HCT116 (cell line): Measurements from ENCODE around the gene DAPK1. TPM values are rescaled to one million over a fixed set of nuclear protein-coding genes. Genes with fewer than 3 reads are reported as not detected.

Source experiments
- ATAC-seq: fragments of 200-7000 bp; cut with Tn5 transposase; 2 replicates; pipeline ENCODE4 v1.9.1; 2020; ENCODE audit warnings: mild to moderate bottlenecking, moderate library complexity
- BruUV-seq: library from RNA; stranded (reverse); fragments of 400-500 nt; replicated peaks from 2 replicates; lab custom pipeline; 2021; lab: Mats Ljungman, UMichigan
- CTCF ChIA-PET: fragments of 300-600 bp; sonication (Branson Sonifier 250); formaldehyde crosslinking; loops from one replicate; lab custom pipeline; 2021; ENCODE audit warnings: antibody characterized with exemption; lab: Charles Lee
- POLR2A ChIA-PET: fragments of 300-600, 350-600 bp; sonication (Branson Sonifier 250); formaldehyde crosslinking; loops from one replicate; lab custom pipeline; 2021; ENCODE audit warnings: antibody characterized with exemption; lab: Charles Lee
- RAD21 ChIA-PET, 2 experiments: fragments of 300-600 bp; sonication (Branson Sonifier 250); formaldehyde crosslinking; loops; one replicate each; lab custom pipeline; 2023; ENCODE audit warnings: low total read pairs in 2 of 2; ENCODE audit not compliant: uncharacterized antibody in 2 of 2, unreplicated experiment in 2 of 2, low non-redundant PET in 1 of 2; lab: Charles Lee
- DNase-seq: peaks from one replicate; pipeline ENCODE4 v3.0.0-alpha.2; 2010; ENCODE audit warnings: low read depth, low spot score
- H2AFZ ChIP-seq: fragments of 200-600 bp; shearing (Covaris generic), sonication (generic); 2 replicates; pipeline ENCODE4 v1.6.1; 2017; ENCODE audit warnings: low read depth, mixed run types, mixed read lengths, antibody characterized with exemption, low read length; ENCODE audit not compliant: poor library complexity, severe bottlenecking
- H3K27ac ChIP-seq: 2 replicates; pipeline ENCODE4 v1.5.1; 2012; ENCODE audit warnings: low read depth, low read length
- H3K27me3 ChIP-seq: fragments of 200-600 bp; sonication (generic); 2 replicates; pipeline ENCODE4 v1.6.1; 2016; ENCODE audit warnings: mixed run types, low read length, mixed read lengths; ENCODE audit not compliant: insufficient read depth
- H3K36me3 ChIP-seq, 2 experiments: fragments of 200-500 bp in 1 of 2; fragments of 200-600 bp in 1 of 2; sonication (Bioruptor generic) in 1 of 2; sonication (generic) in 1 of 2; 2 replicates each; pipeline versions ENCODE4 v1.5.1 to v1.6.1; 2014 to 2016; ENCODE audit warnings: low read length in 2 of 2, inconsistent platforms in 1 of 2, mixed read lengths in 1 of 2, mixed run types in 1 of 2; ENCODE audit not compliant: insufficient read depth in 2 of 2, control insufficient read depth in 1 of 2
- H3K4me1 ChIP-seq, 2 experiments: fragments of 200-600 bp in 1 of 2; sonication (generic) in 1 of 2; 2 replicates each; pipeline versions ENCODE4 v1.5.1 to v1.6.1; 2012 to 2017; ENCODE audit warnings: low read length in 2 of 2, inconsistent platforms in 1 of 2, mild to moderate bottlenecking in 1 of 2, mixed read lengths in 1 of 2, mixed run types in 1 of 2, moderate library complexity in 1 of 2; ENCODE audit not compliant: insufficient read depth in 2 of 2, control insufficient read depth in 1 of 2
- H3K4me2 ChIP-seq: fragments of 200-600 bp; sonication (generic); 2 replicates; pipeline ENCODE4 v1.6.1; 2017; ENCODE audit warnings: mixed run types, low read length, mixed read lengths
- H3K4me3 ChIP-seq, 2 experiments: fragments of 200-600 bp in 1 of 2; sonication (generic) in 1 of 2; replicated peaks in 1 of 2; 2 replicates each; pipeline ENCODE4 v1.5.1; 2011 to 2016; ENCODE audit warnings: low read length in 2 of 2, control low read depth in 1 of 2, low read depth in 1 of 2, mild to moderate bottlenecking in 1 of 2, mixed read lengths in 1 of 2, mixed run types in 1 of 2
- H3K79me2 ChIP-seq: fragments of 200-600 bp; sonication (generic); 2 replicates; pipeline ENCODE4 v1.6.1; 2017; ENCODE audit warnings: mild to moderate bottlenecking, mixed run types, low read length, moderate library complexity, mixed read lengths; ENCODE audit not compliant: insufficient read depth
- H3K9ac ChIP-seq: fragments of 200-600 bp; sonication (generic); 2 replicates; pipeline ENCODE4 v1.6.1; 2016; ENCODE audit warnings: low read length, mixed read lengths
- H3K9me2 ChIP-seq: fragments of 200-600 bp; sonication (generic), shearing (Covaris generic); 2 replicates; pipeline ENCODE4 v1.6.1; 2017; ENCODE audit warnings: mixed run types, mild to moderate bottlenecking, moderate library complexity; ENCODE audit not compliant: insufficient read depth
- H3K9me3 ChIP-seq, 2 experiments: fragments of 200-500 bp in 1 of 2; fragments of 200-600 bp in 1 of 2; sonication (Bioruptor generic) in 1 of 2; sonication (generic) in 1 of 2; 2 replicates each; pipeline ENCODE4 v1.6.1; 2014 to 2017; ENCODE audit warnings: low read length in 2 of 2, mixed read lengths in 2 of 2, inconsistent platforms in 1 of 2, low read depth in 1 of 2, mild to moderate bottlenecking in 1 of 2, mixed run types in 1 of 2, moderate library complexity in 1 of 2; ENCODE audit not compliant: control insufficient read depth in 1 of 2, insufficient read depth in 1 of 2
- H4K20me1 ChIP-seq: fragments of 200-600 bp; sonication (generic), shearing (Covaris generic); 2 replicates; pipeline ENCODE4 v1.6.1; 2017; ENCODE audit warnings: mixed run types, mild to moderate bottlenecking, moderate library complexity; ENCODE audit not compliant: insufficient read depth
- CEBPB ChIP-seq: IDR thresholded peaks from 2 replicates; pipeline ENCODE4 v1.6.1; 2012; ENCODE audit warnings: low read depth
- EGR1 ChIP-seq: IDR thresholded peaks from 2 replicates; pipeline ENCODE4 v1.6.1; 2012; ENCODE audit warnings: low read depth
- EZH2 ChIP-seq: fragments of 200-600 bp; sonication (generic); IDR thresholded peaks from 2 replicates; pipeline ENCODE4 v1.6.1; 2017; ENCODE audit warnings: antibody characterized with exemption, mixed run types
- POLR2AphosphoS5 ChIP-seq: IDR thresholded peaks from 2 replicates; pipeline ENCODE4 v1.6.1; 2011; ENCODE audit warnings: mild to moderate bottlenecking, low read depth, low read length, moderate library complexity
- SIN3A ChIP-seq: IDR thresholded peaks from 2 replicates; pipeline ENCODE4 v1.6.1; 2012; ENCODE audit warnings: low read depth
- SP1 ChIP-seq: IDR thresholded peaks from 2 replicates; pipeline ENCODE4 v1.6.1; 2012; ENCODE audit warnings: low read depth
- TCF7L2 ChIP-seq: IDR thresholded peaks from 2 replicates; pipeline ENCODE4 v1.7.0; 2011; ENCODE audit warnings: borderline replicate concordance, inconsistent platforms; ENCODE audit not compliant: insufficient read depth, insufficient read length; ENCODE audit errors: extremely low read depth
- ZFX ChIP-seq: fragments of 450-650 bp; IDR thresholded peaks from 2 replicates; pipeline ENCODE4 v1.6.1; 2017
- ZNF274 ChIP-seq: fragments of 200-500 bp; sonication (Bioruptor generic); IDR thresholded peaks from 2 replicates; pipeline ENCODE4 v1.6.1; 2014; ENCODE audit warnings: mild to moderate bottlenecking, low read depth, low read length, inconsistent platforms
- intact Hi-C: fragments of 100-400 bp; cut with micrococcal nuclease; formaldehyde crosslinking; loops from 2 replicates; pipeline ENCODE4 v1.10.0; 2022
- total RNA-seq: library from RNA; stranded (reverse); gene quantifications from one replicate; pipeline ENCODE4 v1.2.1, GENCODE V29; 2021; ENCODE audit not compliant: unreplicated experiment
- TF ChIP-seq, protein P1 (sequence below): IDR thresholded peaks from 2 replicates; pipeline ENCODE4 v1.6.1; 2012
- TF ChIP-seq, protein P2 (sequence below): IDR thresholded peaks from 2 replicates; pipeline ENCODE4 v1.6.1; 2011; ENCODE audit warnings: mild to moderate bottlenecking, low read length, moderate library complexity; ENCODE audit not compliant: insufficient replicate concordance; ENCODE audit errors: extremely low read depth

The DAPK1 gene
- total RNA-seq, 1 experiment from 2014 or later = 5.6 TPM

DNA sequence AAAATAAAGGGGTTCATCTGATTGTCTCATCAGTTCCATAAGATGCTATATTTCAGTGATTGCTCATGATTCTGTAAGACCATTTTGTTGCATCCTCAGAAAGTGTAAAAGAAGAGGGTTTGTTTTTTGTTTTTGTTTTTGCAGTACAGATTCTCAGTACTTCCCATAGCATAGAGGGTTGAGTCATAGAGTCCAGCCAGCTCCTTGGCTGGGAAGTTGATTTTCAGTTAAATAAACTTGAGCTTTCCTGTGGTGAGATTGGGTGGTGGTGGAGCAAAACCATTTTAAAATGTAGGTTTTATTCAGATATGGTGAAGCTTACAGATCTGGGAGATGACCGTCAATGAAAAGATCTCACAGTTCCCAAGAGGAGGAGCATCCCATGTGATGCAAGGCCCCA, 48.2 kb downstream of the DAPK1 start:
- ChIA-PET CTCF (no interaction called here), RAD21 (no interaction called here), POLR2A (no interaction called here)
- Histone ChIP-seq H3K36me3 (no peaks in the 10 kb centered on the region; a peak in 1 of 4 replicates), H4K20me1 (no peaks in the 10 kb centered on the region), H3K79me2 (no peaks in the 10 kb centered on the region), H2AFZ (no peak overlapping the region), H3K4me1 (peaks cover 0 to 5% of the 10 kb centered on the region in 2 experiments; a peak in 1 of 4 replicates), H3K27ac (no peak overlapping the region), H3K4me3 (no peak overlapping the region), H3K4me2 (no peak overlapping the region), H3K9me3 (no peaks in the 10 kb centered on the region), H3K27me3 (no peaks in the 10 kb centered on the region), H3K9me2 (no peaks in the 10 kb centered on the region), H3K9ac (no peak overlapping the region)
- DNase-seq (no peak), ATAC-seq (no peak)
- BruUV-seq = no TSS peak
- intact Hi-C loops = no loop called here
- TF ChIP-seq EGR1 (no peak), TCF7L2 (no peak)
- TF ChIP-seq, protein P1, sequence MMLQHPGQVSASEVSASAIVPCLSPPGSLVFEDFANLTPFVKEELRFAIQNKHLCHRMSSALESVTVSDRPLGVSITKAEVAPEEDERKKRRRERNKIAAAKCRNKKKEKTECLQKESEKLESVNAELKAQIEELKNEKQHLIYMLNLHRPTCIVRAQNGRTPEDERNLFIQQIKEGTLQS = no peak
- TF ChIP-seq, protein P2, sequence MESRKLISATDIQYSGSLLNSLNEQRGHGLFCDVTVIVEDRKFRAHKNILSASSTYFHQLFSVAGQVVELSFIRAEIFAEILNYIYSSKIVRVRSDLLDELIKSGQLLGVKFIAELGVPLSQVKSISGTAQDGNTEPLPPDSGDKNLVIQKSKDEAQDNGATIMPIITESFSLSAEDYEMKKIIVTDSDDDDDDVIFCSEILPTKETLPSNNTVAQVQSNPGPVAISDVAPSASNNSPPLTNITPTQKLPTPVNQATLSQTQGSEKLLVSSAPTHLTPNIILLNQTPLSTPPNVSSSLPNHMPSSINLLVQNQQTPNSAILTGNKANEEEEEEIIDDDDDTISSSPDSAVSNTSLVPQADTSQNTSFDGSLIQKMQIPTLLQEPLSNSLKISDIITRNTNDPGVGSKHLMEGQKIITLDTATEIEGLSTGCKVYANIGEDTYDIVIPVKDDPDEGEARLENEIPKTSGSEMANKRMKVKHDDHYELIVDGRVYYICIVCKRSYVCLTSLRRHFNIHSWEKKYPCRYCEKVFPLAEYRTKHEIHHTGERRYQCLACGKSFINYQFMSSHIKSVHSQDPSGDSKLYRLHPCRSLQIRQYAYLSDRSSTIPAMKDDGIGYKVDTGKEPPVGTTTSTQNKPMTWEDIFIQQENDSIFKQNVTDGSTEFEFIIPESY = no peak

DNA sequence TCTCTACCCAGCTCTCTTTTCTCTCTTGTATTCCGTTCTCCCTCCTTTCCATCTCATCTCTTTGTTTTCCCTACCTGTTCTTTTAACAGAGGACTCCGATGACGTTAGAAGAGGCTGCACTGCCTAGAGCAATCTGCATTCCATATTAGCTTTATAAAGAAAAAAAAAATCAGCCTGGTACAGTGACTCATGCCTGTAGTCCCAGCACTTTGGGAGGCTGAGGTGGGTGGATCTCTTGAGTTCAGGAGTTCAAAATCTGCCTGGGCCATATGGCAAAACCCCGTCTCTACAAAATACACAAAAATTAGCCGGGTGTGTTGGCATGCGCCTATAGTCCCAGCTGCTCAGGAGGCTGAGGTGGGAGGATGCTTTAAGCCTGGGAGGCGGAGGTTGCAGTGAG, 49.0 kb downstream of the DAPK1 start:
- intact Hi-C loops = no loop called here
- H3K4me3 ChIP-seq = no peak overlapping the region
- no TSS peak for BruUV-seq
- CTCF ChIA-PET = interaction anchor here (0.6 kb wide), 1 partner anchor 224 kb away, joined by 3 read pairs; no protein-coding TSS in a partner anchor
- RAD21 ChIA-PET = no interaction called here
- H4K20me1 ChIP-seq = no peaks in the 10 kb centered on the region
- no peak for ATAC-seq
- H3K27ac ChIP-seq = no peak overlapping the region
- no peaks in the 10 kb centered on the region for H3K9me3 ChIP-seq
- H3K79me2 ChIP-seq = no peaks in the 10 kb centered on the region
- no peak overlapping the region for H3K4me2 ChIP-seq
- H3K36me3 ChIP-seq = no peaks in the 10 kb centered on the region
- no peak overlapping the region for H2AFZ ChIP-seq
- H3K27me3 ChIP-seq = no peaks in the 10 kb centered on the region
- TF ChIP-seq SP1 (no peak), CEBPB (no peak), ZFX (no peak), EZH2 (no peak), TCF7L2 (no peak), ZNF274 (no peak), SIN3A (no peak), POLR2AphosphoS5 (no peak)
- TF ChIP-seq, protein P1 = no peak
- TF ChIP-seq, protein P2 = no peak
- TF ChIP-seq, all 23 proteins: peak for 0
- H3K9ac ChIP-seq = no peak overlapping the region
- no peaks in the 10 kb centered on the region for H3K9me2 ChIP-seq
- POLR2A ChIA-PET = interaction anchor here (0.7 kb wide), 1 partner anchor 35 kb away, joined by 3 read pairs; no protein-coding TSS in a partner anchor
- DNase-seq = no peak
- H3K4me1 ChIP-seq = peaks cover 0 to 5% of the 10 kb centered on the region in 2 experiments; a peak in 1 of 4 replicates
